Measurements from ENCODE around the gene PSMD6. TPM values are rescaled to one million over a fixed set of nuclear protein-coding genes. Genes with fewer than 3 reads are reported as not detected.

PSMD6 gene
- total RNA-seq, 1 experiment from 2014 or later: 66.5 TPM

GRCh38 chr3:64067506-64068346, 44.4 kb upstream of the PSMD6 start:
- no peaks in the 10 kb centered on the region for H3K27me3 ChIP-seq (replicated peaks; ENCODE audit: insufficient read depth, low read depth, low read length, poor library complexity)
- intact Hi-C loops (cut with micrococcal nuclease; ENCODE audit: unreplicated experiment): no loop called here
- H3K36me3 ChIP-seq (ENCODE audit: insufficient read depth, low read length, poor library complexity, severe bottlenecking): no peaks in the 10 kb centered on the region
- no TSS peak for BruUV-seq (replicated peaks)
- DNase-seq (ENCODE audit: low spot score): no peak
- no peak overlapping the region for H3K4me3 ChIP-seq (ENCODE audit: low read depth, low read length, poor library complexity, severe bottlenecking)
- no peak overlapping the region for H3K27ac ChIP-seq (ENCODE audit: low read depth, low read length, poor library complexity, severe bottlenecking)
- H3K4me1 ChIP-seq (ENCODE audit: insufficient read depth, low read length, poor library complexity, severe bottlenecking): no peaks in the 10 kb centered on the region
- TF ChIP-seq EZH2 (IDR thresholded peaks at IDR 0.05; ENCODE audit: borderline replicate concordance, low read depth, low read length, poor library complexity, severe bottlenecking) (no peak), CTCF (conservative IDR thresholded peaks at IDR 0.05; ENCODE audit: low read depth, low read length) (no peak)
- no peaks in the 10 kb centered on the region for H3K9me3 ChIP-seq (ENCODE audit: low read depth, low read length, poor library complexity, severe bottlenecking)
- ChIA-PET CTCF (no interaction called here), POLR2A (ENCODE audit: low non-redundant PET) (no interaction called here)

- intact Hi-C loops (cut with micrococcal nuclease; ENCODE audit: unreplicated experiment): no loop called here
- no peaks in the 10 kb centered on the region for H3K4me1 ChIP-seq (ENCODE audit: insufficient read depth, low read length, poor library complexity, severe bottlenecking)
- TF ChIP-seq CTCF (conservative IDR thresholded peaks at IDR 0.05; ENCODE audit: low read depth, low read length) (no peak), EZH2 (IDR thresholded peaks at IDR 0.05; ENCODE audit: borderline replicate concordance, low read depth, low read length, poor library complexity, severe bottlenecking) (no peak)
- DNase-seq (ENCODE audit: low spot score): no peak
- H3K4me3 ChIP-seq (ENCODE audit: low read depth, low read length, poor library complexity, severe bottlenecking): no peak overlapping the region
- ChIA-PET CTCF (no interaction called here), POLR2A (ENCODE audit: low non-redundant PET) (no interaction called here)
- H3K27ac ChIP-seq (ENCODE audit: low read depth, low read length, poor library complexity, severe bottlenecking): no peak overlapping the region
- no peaks in the 10 kb centered on the region for H3K9me3 ChIP-seq (ENCODE audit: low read depth, low read length, poor library complexity, severe bottlenecking)
- BruUV-seq (replicated peaks): no TSS peak
- H3K27me3 ChIP-seq (replicated peaks; ENCODE audit: insufficient read depth, low read depth, low read length, poor library complexity): no peaks in the 10 kb centered on the region
- H3K36me3 ChIP-seq (ENCODE audit: insufficient read depth, low read length, poor library complexity, severe bottlenecking): no peaks in the 10 kb centered on the region
Measured at GRCh38 chr3:64064804-64065203, 41.5 kb upstream of the PSMD6 start.

GRCh38 chr3:64063983-64064438, 40.7 kb upstream of the PSMD6 start:
- POLR2A ChIA-PET (ENCODE audit: low non-redundant PET): no interaction called here
- H3K4me1 ChIP-seq (ENCODE audit: insufficient read depth, low read length, poor library complexity, severe bottlenecking): no peaks in the 10 kb centered on the region
- H3K4me3 ChIP-seq (ENCODE audit: low read depth, low read length, poor library complexity, severe bottlenecking): no peak overlapping the region
- no peaks in the 10 kb centered on the region for H3K36me3 ChIP-seq (ENCODE audit: insufficient read depth, low read length, poor library complexity, severe bottlenecking)
- H3K9me3 ChIP-seq (ENCODE audit: low read depth, low read length, poor library complexity, severe bottlenecking): no peaks in the 10 kb centered on the region
- H3K27ac ChIP-seq (ENCODE audit: low read depth, low read length, poor library complexity, severe bottlenecking): no peak overlapping the region
- no peaks in the 10 kb centered on the region for H3K27me3 ChIP-seq (replicated peaks; ENCODE audit: insufficient read depth, low read depth, low read length, poor library complexity)
- TF ChIP-seq CTCF (conservative IDR thresholded peaks at IDR 0.05; ENCODE audit: low read depth, low read length) (no peak), EZH2 (IDR thresholded peaks at IDR 0.05; ENCODE audit: borderline replicate concordance, low read depth, low read length, poor library complexity, severe bottlenecking) (no peak)
- no TSS peak for BruUV-seq (replicated peaks)
- CTCF ChIA-PET: no interaction called here
- intact Hi-C loops (cut with micrococcal nuclease; ENCODE audit: unreplicated experiment): no loop called here
- DNase-seq (ENCODE audit: low spot score): no peak
